H9 (cell line): ENCODE results near the gene ANAPC1. TPM values are rescaled to one million over a fixed set of nuclear protein-coding genes. Genes with fewer than 3 reads are reported as not detected.

ENCODE experiments used
- DNase-seq: peaks from one replicate; pipeline ENCODE4 v3.0.0-alpha.2; 2017
- H2AFZ ChIP-seq: one replicate; pipeline ENCODE4 v1.6.1; 2013; ENCODE audit warnings: mild to moderate bottlenecking, low read length, control low read depth, moderate library complexity
- H2AK5ac ChIP-seq: 2 replicates; pipeline ENCODE4 v1.6.1; 2013; ENCODE audit warnings: low read length, control low read depth, mixed read lengths; ENCODE audit not compliant: insufficient read length
- H2BK120ac ChIP-seq: one replicate; pipeline ENCODE4 v1.6.1; 2013; ENCODE audit warnings: low read depth, mild to moderate bottlenecking, low read length, control low read depth, inconsistent platforms; ENCODE audit not compliant: poor library complexity, severe bottlenecking
- H2BK12ac ChIP-seq: 2 replicates; pipeline ENCODE4 v1.6.1; 2013; ENCODE audit warnings: low read length, control low read depth, mixed read lengths, low read depth; ENCODE audit not compliant: insufficient read length
- H2BK15ac ChIP-seq: 2 replicates; pipeline ENCODE4 v1.6.1; 2013; ENCODE audit warnings: low read depth, low read length, control low read depth
- H2BK20ac ChIP-seq: one replicate; pipeline ENCODE4 v1.6.1; 2013; ENCODE audit warnings: low read depth, mild to moderate bottlenecking, low read length, control low read depth, inconsistent platforms; ENCODE audit not compliant: poor library complexity, severe bottlenecking
- H2BK5ac ChIP-seq: 2 replicates; pipeline ENCODE4 v1.6.1; 2013; ENCODE audit warnings: low read length, control low read depth, mixed read lengths; ENCODE audit not compliant: insufficient read length
- H3K14ac ChIP-seq: 2 replicates; pipeline ENCODE4 v1.6.1; 2013; ENCODE audit warnings: low read length, control low read depth; ENCODE audit not compliant: insufficient read depth
- H3K18ac ChIP-seq: 2 replicates; pipeline ENCODE4 v1.6.1; 2013; ENCODE audit warnings: low read depth, mild to moderate bottlenecking, mixed read lengths, low read length, control low read depth; ENCODE audit not compliant: insufficient read length
- H3K23ac ChIP-seq: 2 replicates; pipeline ENCODE4 v1.6.1; 2013; ENCODE audit warnings: low read length, control low read depth, mixed read lengths, low read depth; ENCODE audit not compliant: insufficient read length
- H3K23me2 ChIP-seq: 2 replicates; pipeline ENCODE4 v1.6.1; 2013; ENCODE audit warnings: low read depth, mild to moderate bottlenecking, mixed read lengths, low read length, control low read depth; ENCODE audit not compliant: insufficient read length, poor library complexity, severe bottlenecking
- H3K27ac ChIP-seq: 2 replicates; pipeline ENCODE4 v1.5.1; 2013; ENCODE audit warnings: low read length, control low read depth, mixed read lengths, low read depth; ENCODE audit not compliant: insufficient read length
- H3K27me3 ChIP-seq: 2 replicates; pipeline ENCODE4 v1.6.1; 2013; ENCODE audit warnings: low read length, control low read depth, inconsistent platforms; ENCODE audit not compliant: insufficient read depth
- H3K4ac ChIP-seq: 2 replicates; pipeline ENCODE4 v1.6.1; 2013; ENCODE audit warnings: low read depth, mild to moderate bottlenecking, control low read depth, inconsistent platforms, low read length, moderate library complexity
- H3K4me1 ChIP-seq: 2 replicates; pipeline ENCODE4 v1.6.1; 2013; ENCODE audit warnings: low read length, control low read depth, inconsistent platforms; ENCODE audit not compliant: insufficient read depth
- H3K4me2 ChIP-seq: 2 replicates; pipeline ENCODE4 v1.6.1; 2013; ENCODE audit warnings: low read length, control low read depth, mixed read lengths; ENCODE audit not compliant: insufficient read length, insufficient read depth
- H3K56ac ChIP-seq: 2 replicates; pipeline ENCODE4 v1.6.1; 2013; ENCODE audit warnings: low read depth, mild to moderate bottlenecking, mixed read lengths, low read length, control low read depth; ENCODE audit not compliant: insufficient read length
- H3K79me1 ChIP-seq: 2 replicates; pipeline ENCODE4 v1.6.1; 2013; ENCODE audit warnings: low read depth, mild to moderate bottlenecking, moderate library complexity, low read length, control low read depth, inconsistent platforms; ENCODE audit not compliant: insufficient read depth, poor library complexity, severe bottlenecking
- H3K79me2 ChIP-seq: 2 replicates; pipeline ENCODE4 v1.6.1; 2013; ENCODE audit warnings: low read length, control low read depth, inconsistent platforms; ENCODE audit not compliant: insufficient read depth
- H3K9ac ChIP-seq: 2 replicates; pipeline ENCODE4 v1.6.1; 2013; ENCODE audit warnings: low read length, control low read depth, mixed read lengths; ENCODE audit not compliant: insufficient read length; ENCODE audit errors: extremely low read depth
- H3K9me3 ChIP-seq: one replicate; pipeline ENCODE4 v1.6.1; 2013; ENCODE audit warnings: low read depth, low read length, inconsistent platforms; ENCODE audit not compliant: control insufficient read depth
- H3T11ph ChIP-seq: one replicate; pipeline ENCODE4 v1.6.1; 2013; ENCODE audit warnings: mild to moderate bottlenecking, low read length, control low read depth, inconsistent platforms
- H4K20me1 ChIP-seq: one replicate; pipeline ENCODE4 v1.6.1; 2013; ENCODE audit not compliant: control insufficient read depth, insufficient read length, insufficient read depth
- H4K5ac ChIP-seq: 2 replicates; pipeline ENCODE4 v1.6.1; 2013; ENCODE audit warnings: low read depth, mild to moderate bottlenecking, mixed read lengths, low read length, control low read depth; ENCODE audit not compliant: insufficient read length
- H4K8ac ChIP-seq: replicated peaks from 2 replicates; pipeline ENCODE4 v1.6.1; 2013; ENCODE audit warnings: low read length, control low read depth, mixed read lengths, low read depth; ENCODE audit not compliant: insufficient read length
- H4K91ac ChIP-seq: 2 replicates; pipeline ENCODE4 v1.6.1; 2013; ENCODE audit warnings: low read depth, mild to moderate bottlenecking, moderate library complexity, mixed read lengths, low read length, control low read depth; ENCODE audit not compliant: insufficient read length
- H3K27ac Mint-ChIP-seq, 3 experiments: 2 replicates in 2 of 3; 3 replicates in 1 of 3; pipeline ENCODE4 v1.8.0; 2020 to 2021; ENCODE audit warnings: mixed read lengths in 3 of 3, mild to moderate bottlenecking in 1 of 3, moderate library complexity in 1 of 3
- H3K27me3 Mint-ChIP-seq: 2 replicates; pipeline ENCODE4 v1.8.0; 2021; ENCODE audit warnings: low read depth, mild to moderate bottlenecking, moderate library complexity, mixed read lengths
- H3K36me3 Mint-ChIP-seq, 3 experiments: 2 replicates in 2 of 3; 3 replicates in 1 of 3; pipeline ENCODE4 v1.8.0; 2020 to 2021; ENCODE audit warnings: low read depth in 3 of 3, mixed read lengths in 3 of 3; ENCODE audit not compliant: insufficient read depth in 1 of 3
- H3K4me1 Mint-ChIP-seq, 2 experiments: 2 replicates each; pipeline ENCODE4 v1.8.0; 2020; ENCODE audit warnings: mixed read lengths in 2 of 2
- H3K4me3 Mint-ChIP-seq, 2 experiments: 2 replicates in 1 of 2; 3 replicates in 1 of 2; pipeline ENCODE4 v1.8.0; 2020 to 2021; ENCODE audit warnings: mild to moderate bottlenecking in 2 of 2, mixed read lengths in 2 of 2, moderate library complexity in 1 of 2
- H3K9me3 Mint-ChIP-seq, 2 experiments: 2 replicates in 1 of 2; 3 replicates in 1 of 2; pipeline ENCODE4 v1.8.0; 2020; ENCODE audit warnings: mild to moderate bottlenecking in 2 of 2, mixed read lengths in 2 of 2, moderate library complexity in 1 of 2
- CTCF ChIP-seq: fragments of 200-600 bp; sonication (generic); conservative IDR thresholded peaks from 3 replicates; pipeline ENCODE4 v1.8.0; 2021; ENCODE audit warnings: antibody characterized with exemption, mild to moderate bottlenecking
- WGBS: extraction: QIAGEN DNeasy Blood & Tissue Kit; methylation state at CpG from one replicate; pipeline ENCODE4 v1.1.7; 2013; ENCODE audit warnings: missing lambda C conversion rate, low lambda C conversion rate, mixed read lengths; ENCODE audit not compliant: insufficient read length; ENCODE audit errors: extremely low coverage; 5-methylcytosine and 5-hydroxymethylcytosine counted together
- total RNA-seq: library from RNA; stranded (reverse); gene quantifications from 2 replicates; pipeline ENCODE4 v1.2.1, GENCODE V29; 2021

The ANAPC1 gene
- total RNA-seq, 1 experiment from 2014 or later: 79.1 TPM

GRCh38 chr2:111903930-111904439 lies 20.0 kb upstream of the ANAPC1 start:
- Mint-ChIP-seq H3K4me3 (no peak overlapping the region), H3K27me3 (peaks cover 23% of the 10 kb centered on the region), H3K36me3 (no peaks in the 10 kb centered on the region), H3K27ac (no peak overlapping the region; a peak in 1 of 7 replicates), H3K9me3 (no peaks in the 10 kb centered on the region), H3K4me1 (peaks cover 51 to 57% of the 10 kb centered on the region in 2 experiments)
- TF ChIP-seq CTCF: no peak
- Histone ChIP-seq H3K9ac (no peak overlapping the region), H3K9me3 (no peaks in the 10 kb centered on the region), H3T11ph (no peak overlapping the region), H2BK120ac (no peak overlapping the region), H3K18ac (no peak overlapping the region), H3K4me1 (no peaks in the 10 kb centered on the region), H3K56ac (no peak overlapping the region), H3K27ac (no peak overlapping the region), H4K5ac (no peak overlapping the region), H4K8ac (no peak overlapping the region), H2AFZ (no peak overlapping the region), H2BK5ac (no peak overlapping the region), H3K4me2 (no peak overlapping the region), H3K4ac (no peak overlapping the region), H2AK5ac (no peak overlapping the region), H3K79me1 (no peaks in the 10 kb centered on the region), H4K20me1 (no peaks in the 10 kb centered on the region), H3K23ac (no peak overlapping the region), H4K91ac (no peak overlapping the region), H2BK12ac (no peak overlapping the region), H3K27me3 (peaks cover 4% of the 10 kb centered on the region; the same call in 1 of the 2 replicates), H3K14ac (no peak overlapping the region), H2BK20ac (no peak overlapping the region), H2BK15ac (no peak overlapping the region), H3K79me2 (no peaks in the 10 kb centered on the region), H3K23me2 (no peaks in the 10 kb centered on the region)
- DNase-seq: no peak
- no CpG with 5 or more reads among the region's 5 CpGs for WGBS
